Activated CD4-positive, alpha-beta T cell treated with anti-CD3 and anti-CD28 coated beads, Interleukin-2, amount 10 ng/mL, durations not matched to agents 7 days and 5 days (primary cell): ENCODE data around the gene TRMT1. TPM values are rescaled to one million over a fixed set of nuclear protein-coding genes. Genes with fewer than 3 reads are reported as not detected.
A peak's percentile ranks its signal among the peaks of the same experiment; 100 is the strongest.

ENCODE experiments used
- CTCF ChIA-PET: fragments of 350-600 bp; sonication (Branson Sonifier 250); formaldehyde crosslinking; loops from one replicate; lab custom pipeline; 2021; ENCODE audit warnings: antibody characterized with exemption; lab: Charles Lee
- POLR2A ChIA-PET: fragments of 350-600 bp; sonication (Branson Sonifier 250); formaldehyde crosslinking; loops from one replicate; lab custom pipeline; 2021; ENCODE audit warnings: antibody characterized with exemption; lab: Charles Lee
- DNase-seq: peaks from one replicate; pipeline ENCODE4 v3.0.0-alpha.2; 2020
- H3K27ac Mint-ChIP-seq: one replicate; pipeline ENCODE4 v1.8.0; 2021; ENCODE audit warnings: mild to moderate bottlenecking, moderate library complexity, mixed read lengths
- H3K27me3 Mint-ChIP-seq: one replicate; pipeline ENCODE4 v1.8.0; 2021; ENCODE audit warnings: mixed read lengths
- H3K36me3 Mint-ChIP-seq: one replicate; pipeline ENCODE4 v1.8.0; 2021; ENCODE audit warnings: low read depth, mixed read lengths
- H3K4me1 Mint-ChIP-seq: one replicate; pipeline ENCODE4 v1.8.0; 2021; ENCODE audit warnings: mixed read lengths
- H3K4me3 Mint-ChIP-seq: one replicate; pipeline ENCODE4 v1.8.0; 2021; ENCODE audit warnings: mild to moderate bottlenecking, moderate library complexity, mixed read lengths
- H3K9me3 Mint-ChIP-seq: one replicate; pipeline ENCODE4 v1.8.0; 2021; ENCODE audit warnings: mixed read lengths
- total RNA-seq, 2 experiments: library from RNA; stranded (reverse); gene quantifications; one replicate each; pipeline ENCODE4 v1.2.3, GENCODE V29; 2021

TRMT1 gene
- total RNA-seq, 2 experiments from 2014 or later, result 44.7 to 58.3 TPM

- peaks cover 15% of the 10 kb centered on the region for H3K27me3 Mint-ChIP-seq
- ChIA-PET POLR2A (no interaction called here), CTCF (interaction anchor here (0.6 to 3.0 kb wide), 3 partner anchors 10 to 685 kb away, joined by 4 to 15 read pairs (median 4); no protein-coding TSS in a partner anchor)
- H3K4me3 Mint-ChIP-seq, result peak within 1 kb of the TSS; percentile 44
- DNase-seq, result no peak
- H3K27ac Mint-ChIP-seq, result no peak within 1 kb of the TSS
- peaks cover 7% of the 10 kb centered on the region for H3K36me3 Mint-ChIP-seq
- no peaks in the 10 kb centered on the region for H3K9me3 Mint-ChIP-seq
- peaks cover 47% of the 10 kb centered on the region for H3K4me1 Mint-ChIP-seq
These were observed 13.6 kb downstream of the TRMT1 start, which contains the start of gene LYL1 for GRCh38 chr19:13102666-13103580. TSS of gene LYL1 (minus strand) at chr19:13102858. CDS start at chr19:13101171, 1,687 bp downstream.

- CTCF ChIA-PET, result interaction anchor here (0.6 to 2.0 kb wide), 3 partner anchors 9 to 1416 kb away, joined by 3 to 5 read pairs (median 4); partner anchors contain the start of gene DNAJB1
These were observed 14.2 kb downstream of the TRMT1 start for GRCh38 chr19:13102416-13102665.

DNA sequence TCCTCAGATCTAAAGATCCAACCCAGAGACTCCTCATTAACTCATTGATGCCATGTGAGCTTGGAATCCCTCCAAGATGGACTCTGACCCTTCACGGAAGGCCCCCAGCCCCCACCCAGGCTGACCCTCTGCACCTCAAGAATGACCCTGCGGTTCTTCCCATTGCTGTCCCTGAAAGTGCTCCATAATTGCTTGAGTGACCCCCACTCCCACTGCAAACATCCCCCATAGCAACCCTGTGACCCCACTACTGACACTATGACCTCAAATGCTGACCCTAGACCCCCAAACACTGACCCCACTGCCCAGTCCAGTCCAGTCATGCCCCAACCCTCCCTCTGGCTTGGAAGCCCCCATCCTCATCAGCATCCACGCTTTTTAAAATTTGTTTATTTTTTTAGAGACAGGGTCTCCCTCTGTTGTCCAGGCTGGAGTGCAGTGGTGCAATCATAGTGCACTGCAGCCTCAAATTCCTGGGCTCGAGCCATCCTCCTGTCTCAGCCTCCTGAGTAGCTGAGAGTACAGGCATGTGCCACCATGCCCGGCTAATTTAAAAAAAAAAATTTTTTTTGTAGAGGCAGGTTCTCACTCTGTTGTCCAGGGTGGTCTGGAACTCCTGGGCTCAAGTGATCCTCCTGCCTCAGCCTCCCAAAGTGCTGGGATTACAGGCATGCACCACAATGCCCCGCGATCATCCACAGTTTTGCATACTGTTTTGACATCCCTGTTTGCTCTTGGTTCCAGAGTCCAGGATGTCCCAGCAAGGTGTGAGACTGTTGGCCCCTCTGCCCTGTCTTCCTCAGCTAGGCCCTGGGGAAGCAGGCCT lies 14.7 kb downstream of the TRMT1 start:
- Mint-ChIP-seq H3K4me3 (peak overlapping the region; percentile 6), H3K9me3 (no peaks in the 10 kb centered on the region), H3K27ac (no peak overlapping the region), H3K4me1 (peaks cover 51% of the 10 kb centered on the region), H3K36me3 (peaks cover 4% of the 10 kb centered on the region), H3K27me3 (peaks cover 24% of the 10 kb centered on the region)
- no peak for DNase-seq
- ChIA-PET CTCF (interaction anchor here (0.6 to 2.0 kb wide), 6 partner anchors 9 to 1417 kb away, joined by 3 to 5 read pairs (median 3); partner anchors contain the start of gene DNAJB1), POLR2A (no interaction called here)

More at GRCh38 chr19:13102416-13102665, 14.2 kb downstream of the TRMT1 start:
- Mint-ChIP-seq H3K27me3 (peaks cover 19% of the 10 kb centered on the region), H3K27ac (no peak overlapping the region), H3K4me1 (peaks cover 47% of the 10 kb centered on the region), H3K9me3 (no peaks in the 10 kb centered on the region), H3K4me3 (peak overlapping the region; percentile 6), H3K36me3 (peaks cover 3% of the 10 kb centered on the region)
- no peak for DNase-seq
- POLR2A ChIA-PET, result no interaction called here

GRCh38 chr19:13100841-13101589 lies 15.5 kb downstream of the TRMT1 start:
- no peak overlapping the region for H3K27ac Mint-ChIP-seq
- ChIA-PET CTCF (interaction anchor here (0.6 to 2.0 kb wide), 9 partner anchors 10 to 136 kb away, joined by 3 to 5 read pairs (median 3); no protein-coding TSS in a partner anchor), POLR2A (no interaction called here)
- no peak for DNase-seq
- H3K4me1 Mint-ChIP-seq, result peaks cover 55% of the 10 kb centered on the region
- H3K4me3 Mint-ChIP-seq, result no peak overlapping the region
- H3K36me3 Mint-ChIP-seq, result peaks cover 6% of the 10 kb centered on the region
- no peaks in the 10 kb centered on the region for H3K9me3 Mint-ChIP-seq
- H3K27me3 Mint-ChIP-seq, result peaks cover 31% of the 10 kb centered on the region

- Mint-ChIP-seq H3K27ac (peak overlapping the region; percentile 94), H3K36me3 (peaks cover 6% of the 10 kb centered on the region), H3K4me3 (peak overlapping the region; percentile 59), H3K4me1 (peaks cover 52% of the 10 kb centered on the region), H3K9me3 (no peaks in the 10 kb centered on the region), H3K27me3 (peaks cover 37% of the 10 kb centered on the region)
- DNase-seq, result peak; percentile 70
- POLR2A ChIA-PET, result interaction anchor here (0.7 kb wide), 1 partner anchor 53 kb away, joined by 3 read pairs; no protein-coding TSS in a partner anchor
- CTCF ChIA-PET, result interaction anchor here (0.6 to 1.7 kb wide), 8 partner anchors 23 to 215 kb away, joined by 3 to 5 read pairs (median 3); no protein-coding TSS in a partner anchor
These were observed 16.4 kb downstream of the TRMT1 start for GRCh38 chr19:13100031-13100588.

- peak overlapping the region; percentile 64 for H3K4me3 Mint-ChIP-seq
These were observed 17.2 kb downstream of the TRMT1 start for GRCh38 chr19:13099073-13099999.

DNA sequence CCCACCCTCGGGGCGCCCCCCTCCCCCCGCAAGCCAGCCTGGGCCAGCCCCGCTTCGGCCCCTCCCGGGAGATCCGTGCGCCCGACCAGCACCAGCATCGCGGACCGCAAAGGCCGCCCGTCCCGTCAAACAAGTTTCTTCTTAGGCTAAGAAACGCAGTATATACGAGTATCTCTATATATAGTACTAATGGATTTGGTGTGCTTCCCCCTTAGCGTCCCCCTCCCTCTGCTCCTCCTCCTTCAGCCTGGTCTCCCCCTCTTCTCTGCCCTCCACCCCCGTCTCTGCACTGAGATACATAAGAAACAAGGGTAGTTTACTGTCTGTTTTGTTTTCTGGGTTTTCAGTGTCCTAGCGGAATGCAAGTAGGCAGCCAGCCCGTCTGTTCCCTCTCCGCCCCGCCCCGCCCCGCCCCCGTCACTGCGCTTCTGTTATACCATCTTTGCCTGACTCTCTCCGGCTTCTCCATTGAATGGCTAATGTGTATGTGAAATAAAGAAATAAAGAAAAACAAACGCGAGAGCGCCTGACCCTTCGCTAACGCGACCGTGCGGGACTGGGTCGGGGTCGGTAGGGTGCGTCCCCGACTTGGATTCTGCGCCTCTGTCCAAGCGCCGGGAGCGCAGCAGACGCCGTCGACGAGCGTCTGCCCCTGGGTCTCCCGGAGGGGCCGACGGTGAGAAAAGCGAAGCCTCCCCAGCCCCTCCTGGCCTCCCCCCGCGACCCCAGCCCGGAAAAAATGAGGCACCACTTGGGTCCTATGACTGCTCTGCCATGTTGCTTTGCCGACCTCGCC lies 18.1 kb downstream of the TRMT1 start:
- DNase-seq, result no peak
- peaks cover 6% of the 10 kb centered on the region for H3K36me3 Mint-ChIP-seq
- peak overlapping the region; percentile 64 for H3K4me3 Mint-ChIP-seq
- peaks cover 48% of the 10 kb centered on the region for H3K27me3 Mint-ChIP-seq
- peak overlapping the region; percentile 82 for H3K27ac Mint-ChIP-seq
- CTCF ChIA-PET, result no interaction called here
- POLR2A ChIA-PET, result no interaction called here
- peaks cover 53% of the 10 kb centered on the region for H3K4me1 Mint-ChIP-seq
- no peaks in the 10 kb centered on the region for H3K9me3 Mint-ChIP-seq

More at GRCh38 chr19:13099073-13099999, 17.2 kb downstream of the TRMT1 start:
- H3K4me1 Mint-ChIP-seq, result peaks cover 52% of the 10 kb centered on the region
- POLR2A ChIA-PET, result interaction anchor here (0.7 kb wide), 1 partner anchor 54 kb away, joined by 3 read pairs; no protein-coding TSS in a partner anchor
- H3K27me3 Mint-ChIP-seq, result peaks cover 44% of the 10 kb centered on the region
- peaks cover 6% of the 10 kb centered on the region for H3K36me3 Mint-ChIP-seq
- H3K9me3 Mint-ChIP-seq, result no peaks in the 10 kb centered on the region
- peak; percentile 84 for DNase-seq
- CTCF ChIA-PET, result interaction anchor here (0.6 to 1.3 kb wide), 5 partner anchors 24 to 214 kb away, joined by 3 read pairs; no protein-coding TSS in a partner anchor
- H3K27ac Mint-ChIP-seq, result peak overlapping the region; percentile 94

GRCh38 chr19:13097463-13098258 lies 18.9 kb downstream of the TRMT1 start:
- POLR2A ChIA-PET, result no interaction called here
- H3K4me3 Mint-ChIP-seq, result no peak overlapping the region
- peaks cover 46% of the 10 kb centered on the region for H3K27me3 Mint-ChIP-seq
- peaks cover 47% of the 10 kb centered on the region for H3K4me1 Mint-ChIP-seq
- H3K9me3 Mint-ChIP-seq, result no peaks in the 10 kb centered on the region
- H3K27ac Mint-ChIP-seq, result no peak overlapping the region
- CTCF ChIA-PET, result interaction anchor here (0.7 kb wide), 1 partner anchor 1227 kb away, joined by 3 read pairs; no protein-coding TSS in a partner anchor
- peaks cover 6% of the 10 kb centered on the region for H3K36me3 Mint-ChIP-seq
- DNase-seq, result no peak

- Mint-ChIP-seq H3K9me3 (no peaks in the 10 kb centered on the region), H3K36me3 (peaks cover 6% of the 10 kb centered on the region), H3K27me3 (peaks cover 46% of the 10 kb centered on the region), H3K4me1 (peaks cover 47% of the 10 kb centered on the region), H3K4me3 (peak overlapping the region; percentile 54), H3K27ac (peak overlapping the region; percentile 69)
- ChIA-PET POLR2A (no interaction called here), CTCF (interaction anchor here (0.7 to 6.3 kb wide), 2 partner anchors 120 to 1228 kb away, joined by 3 to 64 read pairs; no protein-coding TSS in a partner anchor)
- no peak for DNase-seq
These were observed 19.5 kb downstream of the TRMT1 start for GRCh38 chr19:13097033-13097462.
